ENCODE measurements around the gene HHAT. TPM values are rescaled to one million over a fixed set of nuclear protein-coding genes. Genes with fewer than 3 reads are reported as not detected.

HHAT gene
- polyA plus RNA-seq, 1 donor (not counting 4 experiments of a cell fraction or from before 2014, with no cell fraction given): 3.8 TPM

DNA sequence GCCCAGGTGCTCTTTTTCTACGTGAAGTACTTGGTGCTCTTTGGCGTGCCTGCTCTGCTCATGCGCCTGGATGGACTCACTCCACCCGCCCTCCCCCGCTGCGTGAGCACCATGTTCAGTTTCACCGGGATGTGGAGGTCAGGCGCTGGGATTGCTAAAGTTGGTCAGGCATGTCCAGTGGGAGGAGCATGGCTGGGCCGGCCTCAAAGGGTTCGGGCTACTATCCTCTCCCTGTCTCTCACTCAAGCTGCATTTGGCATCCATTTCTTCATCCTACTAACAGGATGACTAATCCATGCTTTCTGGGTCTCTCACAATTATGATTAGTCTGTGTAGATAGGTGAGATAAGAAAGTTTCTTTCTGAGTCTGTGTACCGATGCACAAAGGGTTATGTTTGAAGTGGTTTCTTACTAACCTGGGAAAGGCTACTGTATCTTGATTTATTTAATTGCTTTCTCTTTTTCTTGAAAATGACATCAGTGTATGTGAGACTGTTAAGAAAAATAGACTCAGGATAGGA, 135.9 kb downstream of the HHAT start:
- Histone ChIP-seq H2AFZ (ENCODE audit: control insufficient read depth, low read length) (no peak overlapping the region), H3K79me2 (ENCODE audit: control insufficient read depth, insufficient read depth, low read length) (no peaks in the 10 kb centered on the region), H3K36me3 (ENCODE audit: control insufficient read depth in 2 of 2, extremely low read depth in 1 of 2, insufficient read depth in 2 of 2, low read length in 2 of 2) (no peaks in the 10 kb centered on the region), H3K27ac (ENCODE audit: control insufficient read depth, insufficient read depth, low read length) (no peak overlapping the region), H3K4me2 (ENCODE audit: control insufficient read depth, extremely low read depth, insufficient read depth, low read depth, low read length) (no peak overlapping the region), H3K9me1 (ENCODE audit: control insufficient read depth, extremely low read depth, insufficient read depth, low read length) (no peaks in the 10 kb centered on the region), H3K27me3 (ENCODE audit: control insufficient read depth, extremely low read depth, insufficient read depth, low read length) (no peaks in the 10 kb centered on the region), H4K20me1 (ENCODE audit: control insufficient read depth, extremely low read depth, insufficient read depth, low read length) (no peaks in the 10 kb centered on the region), H3K4me1 (ENCODE audit: control insufficient read depth, extremely low read depth, insufficient read depth, low read length) (no peaks in the 10 kb centered on the region), H3K4me3 (ENCODE audit: control insufficient read depth in 2 of 3, extremely low read depth in 1 of 3, insufficient read depth in 2 of 3, low read depth in 1 of 3, low read length in 3 of 3) (no peak overlapping the region), H3K9me3 (ENCODE audit: control insufficient read depth, low read depth, low read length) (no peaks in the 10 kb centered on the region), H3K9ac (ENCODE audit: control insufficient read depth, extremely low read depth, insufficient read depth, low read length) (no peak overlapping the region)
- TF ChIP-seq EZH2 (IDR thresholded peaks at IDR 0.05; ENCODE audit: low read length): no peak
- TF ChIP-seq, protein P1, sequence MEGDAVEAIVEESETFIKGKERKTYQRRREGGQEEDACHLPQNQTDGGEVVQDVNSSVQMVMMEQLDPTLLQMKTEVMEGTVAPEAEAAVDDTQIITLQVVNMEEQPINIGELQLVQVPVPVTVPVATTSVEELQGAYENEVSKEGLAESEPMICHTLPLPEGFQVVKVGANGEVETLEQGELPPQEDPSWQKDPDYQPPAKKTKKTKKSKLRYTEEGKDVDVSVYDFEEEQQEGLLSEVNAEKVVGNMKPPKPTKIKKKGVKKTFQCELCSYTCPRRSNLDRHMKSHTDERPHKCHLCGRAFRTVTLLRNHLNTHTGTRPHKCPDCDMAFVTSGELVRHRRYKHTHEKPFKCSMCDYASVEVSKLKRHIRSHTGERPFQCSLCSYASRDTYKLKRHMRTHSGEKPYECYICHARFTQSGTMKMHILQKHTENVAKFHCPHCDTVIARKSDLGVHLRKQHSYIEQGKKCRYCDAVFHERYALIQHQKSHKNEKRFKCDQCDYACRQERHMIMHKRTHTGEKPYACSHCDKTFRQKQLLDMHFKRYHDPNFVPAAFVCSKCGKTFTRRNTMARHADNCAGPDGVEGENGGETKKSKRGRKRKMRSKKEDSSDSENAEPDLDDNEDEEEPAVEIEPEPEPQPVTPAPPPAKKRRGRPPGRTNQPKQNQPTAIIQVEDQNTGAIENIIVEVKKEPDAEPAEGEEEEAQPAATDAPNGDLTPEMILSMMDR (optimal IDR thresholded peaks at IDR 0.05 in 1 of 3, IDR thresholded peaks at IDR 0.05 in 1 of 3, conservative IDR thresholded peaks at IDR 0.05 in 1 of 3; ENCODE audit: extremely low read depth in 1 of 3, insufficient read depth in 2 of 3, low read length in 3 of 3): no peak
- DNase-seq (ENCODE audit: low read depth, low spot score) (no peak), FAIRE-seq (no peak)
- dilution Hi-C loops (cut with MboI; ENCODE audit: extremely low pct_ligation_motif_present, low sequenced_read_pairs): no loop called here

DNA sequence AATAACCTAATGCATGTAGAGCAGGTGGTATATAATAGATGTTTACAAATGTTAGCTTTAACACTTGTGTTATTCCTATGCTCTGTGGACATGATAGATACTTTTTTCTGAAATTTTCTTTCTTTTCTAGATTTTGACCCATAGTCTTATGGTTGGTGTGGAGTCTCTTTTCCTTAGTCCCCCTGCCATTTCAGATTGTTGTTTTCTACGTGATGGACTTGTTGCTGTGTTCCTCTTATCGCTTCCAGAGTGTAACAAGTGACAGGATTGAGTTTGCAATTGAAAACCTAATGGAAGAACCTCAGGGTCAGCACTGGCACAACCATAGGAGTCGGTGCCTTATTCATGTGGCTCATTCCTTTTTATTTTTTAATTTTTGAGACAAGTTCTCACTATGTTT, 136.4 kb downstream of the HHAT start:
- FAIRE-seq: no peak
- Histone ChIP-seq H2AFZ (ENCODE audit: control insufficient read depth, low read length) (no peak overlapping the region), H3K36me3 (ENCODE audit: control insufficient read depth in 2 of 2, extremely low read depth in 1 of 2, insufficient read depth in 2 of 2, low read length in 2 of 2) (no peaks in the 10 kb centered on the region), H3K79me2 (ENCODE audit: control insufficient read depth, insufficient read depth, low read length) (no peaks in the 10 kb centered on the region), H4K20me1 (ENCODE audit: control insufficient read depth, extremely low read depth, insufficient read depth, low read length) (no peaks in the 10 kb centered on the region), H3K27ac (ENCODE audit: control insufficient read depth, insufficient read depth, low read length) (no peak overlapping the region), H3K4me3 (ENCODE audit: control insufficient read depth in 2 of 3, extremely low read depth in 1 of 3, insufficient read depth in 2 of 3, low read depth in 1 of 3, low read length in 3 of 3) (no peak overlapping the region), H3K27me3 (ENCODE audit: control insufficient read depth, extremely low read depth, insufficient read depth, low read length) (no peaks in the 10 kb centered on the region), H3K9ac (ENCODE audit: control insufficient read depth, extremely low read depth, insufficient read depth, low read length) (no peak overlapping the region), H3K9me1 (ENCODE audit: control insufficient read depth, extremely low read depth, insufficient read depth, low read length) (no peaks in the 10 kb centered on the region), H3K9me3 (ENCODE audit: control insufficient read depth, low read depth, low read length) (no peaks in the 10 kb centered on the region), H3K4me1 (ENCODE audit: control insufficient read depth, extremely low read depth, insufficient read depth, low read length) (no peaks in the 10 kb centered on the region), H3K4me2 (ENCODE audit: control insufficient read depth, extremely low read depth, insufficient read depth, low read depth, low read length) (no peak overlapping the region)
- no peak for DNase-seq (ENCODE audit: low read depth, low spot score)
- TF ChIP-seq, protein P1 (optimal IDR thresholded peaks at IDR 0.05 in 1 of 3, IDR thresholded peaks at IDR 0.05 in 1 of 3, conservative IDR thresholded peaks at IDR 0.05 in 1 of 3; ENCODE audit: extremely low read depth in 1 of 3, insufficient read depth in 2 of 3, low read length in 3 of 3): no peak
- no peak for TF ChIP-seq EZH2 (IDR thresholded peaks at IDR 0.05; ENCODE audit: low read length)
- dilution Hi-C loops (cut with MboI; ENCODE audit: extremely low pct_ligation_motif_present, low sequenced_read_pairs): no loop called here
